Neural cell (in vitro differentiated cells): ENCODE data around the gene FKBP1A.

ENCODE experiments used
- CTCF ChIP-seq: fragments of 450-650 bp; IDR thresholded peaks from 2 replicates; pipeline ENCODE4 v1.5.1; 2014; ENCODE audit warnings: antibody characterized with exemption, mild to moderate bottlenecking, moderate library complexity; ENCODE audit not compliant: poor library complexity, severe bottlenecking
- EP300 ChIP-seq: fragments of 450-650 bp; conservative IDR thresholded peaks from 2 replicates; pipeline ENCODE4 v1.6.1; 2014; ENCODE audit warnings: antibody characterized with exemption, mild to moderate bottlenecking, moderate library complexity; ENCODE audit not compliant: poor library complexity, severe bottlenecking
- EZH2 ChIP-seq: fragments of 200-600, 300-800 bp; shearing (Covaris generic), sonication (generic); IDR thresholded peaks from 2 replicates; pipeline ENCODE4 v1.6.1; 2014; ENCODE audit warnings: antibody characterized with exemption, low read length, borderline replicate concordance, mild to moderate bottlenecking; ENCODE audit not compliant: insufficient read depth, poor library complexity, severe bottlenecking
- MXI1 ChIP-seq: fragments of 450-650 bp; conservative IDR thresholded peaks from 2 replicates; pipeline ENCODE4 v1.6.1; 2014; ENCODE audit warnings: antibody characterized with exemption, mild to moderate bottlenecking; ENCODE audit not compliant: poor library complexity, severe bottlenecking
- POLR2AphosphoS5 ChIP-seq: IDR thresholded peaks from 2 replicates; pipeline ENCODE4 v1.6.1; 2012

DNA sequence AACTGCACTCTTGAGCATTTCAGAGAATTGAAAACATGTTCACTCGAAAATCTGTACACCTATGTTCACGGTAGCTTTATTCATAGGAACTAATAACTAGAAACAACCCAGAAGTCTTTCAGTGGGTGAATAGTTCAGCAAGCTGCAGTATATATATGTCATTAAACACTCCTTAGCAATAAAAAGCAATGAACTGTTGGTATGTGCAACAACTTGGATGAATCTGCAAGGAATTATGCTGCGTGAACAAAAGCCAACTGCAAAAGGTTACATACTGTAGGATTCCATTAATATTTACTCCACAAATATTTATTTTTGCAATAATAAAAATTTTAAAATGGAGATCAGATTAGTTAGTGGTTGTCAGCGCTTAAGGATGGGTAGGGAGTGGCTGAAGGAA lies 22.1 kb upstream of the FKBP1A start:
- no peak for TF ChIP-seq CTCF
- no peak for TF ChIP-seq EZH2
- no peak for TF ChIP-seq EP300
- no peak for TF ChIP-seq POLR2AphosphoS5
- no peak for TF ChIP-seq MXI1
